Stimulated activated CD4-positive, alpha-beta T cell treated with anti-CD3 and anti-CD28 coated beads, Interleukin-1b, Interleukin-23, amount 100 ng/mL, for 48 hours (primary cell): Measurements from ENCODE around the gene COQ5.

ENCODE experiments used
- DNase-seq: peaks from one replicate; pipeline ENCODE4 v3.0.0-alpha.2; 2020

The COQ5 gene

DNA sequence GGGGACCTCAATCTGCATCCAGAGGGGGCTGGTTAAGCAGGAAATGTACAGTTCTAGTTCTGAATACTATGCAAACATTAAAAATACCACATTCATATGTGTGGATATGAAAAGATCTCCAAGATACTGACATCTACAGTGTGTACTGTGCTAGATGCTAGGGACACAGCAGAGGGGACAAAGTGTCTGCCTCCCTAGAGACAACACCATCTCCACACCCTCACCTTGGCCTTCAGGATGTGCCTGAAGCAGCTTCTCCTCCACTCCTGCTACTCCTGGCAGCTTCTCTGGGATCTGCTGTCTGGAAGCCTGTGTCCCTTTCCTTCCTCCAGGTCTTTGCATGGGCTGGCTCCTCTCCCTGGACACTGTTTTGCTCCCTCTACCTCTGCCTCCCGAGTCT lies 48.7 kb downstream of the COQ5 start:
- DNase-seq: no peak

DNA sequence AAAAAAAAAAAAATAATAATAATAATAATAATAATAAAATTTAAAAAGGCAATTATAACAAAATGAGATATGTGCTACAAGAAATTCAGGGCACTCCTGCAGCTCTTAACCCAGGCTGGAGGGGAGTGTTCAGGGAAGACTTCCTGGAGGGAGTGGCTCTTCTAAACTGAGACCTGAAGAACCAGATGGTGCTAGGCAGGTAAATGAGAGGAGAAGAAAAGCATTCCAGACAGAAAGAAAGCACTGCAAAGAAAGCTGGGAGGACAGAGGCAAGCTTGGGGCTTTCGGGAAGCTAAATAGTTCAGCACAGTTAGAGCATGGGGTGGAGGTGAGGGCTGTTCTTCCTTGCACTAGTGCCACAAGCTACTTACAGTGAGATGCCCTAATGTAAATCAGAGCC lies 49.5 kb downstream of the COQ5 start:
- DNase-seq: no peak

DNA sequence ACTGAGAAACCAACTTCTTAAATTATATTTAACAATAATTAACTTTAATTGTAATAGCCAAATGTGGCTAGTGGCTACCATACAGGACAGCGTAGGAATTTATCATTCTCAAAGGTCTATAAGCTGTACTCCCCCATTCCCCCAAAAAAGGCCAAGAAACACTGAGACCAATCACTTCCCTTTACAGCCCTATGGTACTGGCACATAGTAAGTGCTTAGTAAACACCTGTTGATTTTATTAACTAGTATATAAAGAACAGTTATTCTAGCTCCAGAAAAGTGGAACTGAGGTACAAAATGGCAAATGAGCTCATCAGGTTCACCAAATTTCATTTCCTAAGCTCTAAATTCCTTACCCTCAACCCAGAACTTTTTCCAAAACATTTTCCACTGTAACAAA lies 53.3 kb downstream of the COQ5 start:
- no peak for DNase-seq

DNA sequence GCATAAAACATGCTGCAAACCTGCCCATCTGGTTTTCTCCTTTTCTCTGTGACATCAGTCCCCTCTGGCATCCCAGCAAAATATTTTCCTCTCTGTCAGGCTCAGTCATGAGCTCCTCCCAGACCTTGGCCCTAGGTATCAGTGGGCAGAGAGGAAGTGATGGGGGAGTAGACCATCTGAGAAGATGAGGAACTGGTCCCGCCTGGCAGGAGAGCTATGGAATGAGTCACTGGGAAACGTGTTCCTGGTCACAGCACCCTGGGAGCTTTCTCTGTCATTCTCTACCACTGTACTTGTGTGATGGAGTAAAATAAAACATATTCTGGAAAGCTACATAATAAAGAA lies 54.4 kb downstream of the COQ5 start:
- no peak for DNase-seq

DNA sequence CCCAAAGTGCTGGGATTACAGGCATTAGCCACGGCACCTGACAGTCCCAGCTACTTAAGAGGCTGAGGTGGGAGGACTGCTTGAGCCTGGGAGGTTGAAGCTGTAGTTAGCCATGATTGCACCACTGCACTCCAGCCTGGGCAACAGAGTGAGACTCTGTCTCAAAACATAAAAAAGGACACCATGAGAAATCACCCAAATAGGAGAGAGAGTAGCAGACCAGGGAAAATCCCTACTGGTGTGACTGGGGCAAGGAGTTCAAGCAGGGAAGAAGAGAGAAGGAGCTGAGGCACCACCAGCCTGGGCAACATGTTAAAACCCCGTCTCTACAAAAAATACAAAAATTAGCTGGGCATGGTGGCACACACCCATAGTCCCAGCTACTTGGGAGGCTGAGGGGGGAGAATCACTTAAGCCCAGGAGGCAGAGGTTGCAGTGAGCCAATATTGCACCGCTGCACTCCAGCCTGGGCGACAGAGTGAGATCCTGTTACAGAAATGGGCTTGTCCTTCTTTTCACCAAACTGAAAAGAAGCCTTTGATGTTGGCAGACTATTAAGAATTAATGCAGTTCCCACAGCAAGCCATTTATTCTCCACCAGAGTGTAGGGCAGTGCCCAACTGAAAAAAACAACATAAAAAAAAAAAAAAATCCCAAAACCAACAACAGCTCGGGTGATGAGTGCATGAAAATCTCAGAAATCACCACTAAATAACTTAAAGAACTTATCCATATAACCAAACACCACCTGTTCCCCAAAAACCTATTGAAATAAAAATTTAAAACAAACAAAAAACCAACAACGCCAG lies 54.9 kb downstream of the COQ5 start:
- DNase-seq: no peak

DNA sequence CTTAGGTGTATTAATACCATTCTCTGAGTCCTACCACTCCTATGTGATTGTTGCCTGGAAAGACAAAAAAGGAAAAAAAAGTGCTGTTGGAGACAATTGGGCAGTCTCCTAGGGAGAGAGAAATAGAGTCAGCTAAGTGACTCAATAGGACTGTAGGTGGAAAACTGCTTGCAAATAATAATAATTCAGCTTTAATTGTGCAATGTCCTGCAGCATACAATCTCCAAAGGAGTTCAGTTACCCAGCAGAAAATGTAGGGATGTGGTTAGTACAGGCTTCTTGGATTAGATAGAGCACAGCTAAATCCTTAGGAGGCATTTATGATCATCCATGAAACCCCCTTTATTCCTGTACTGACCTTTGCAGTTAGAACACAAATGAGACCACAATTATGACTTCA lies 56.4 kb downstream of the COQ5 start:
- DNase-seq: no peak

DNA sequence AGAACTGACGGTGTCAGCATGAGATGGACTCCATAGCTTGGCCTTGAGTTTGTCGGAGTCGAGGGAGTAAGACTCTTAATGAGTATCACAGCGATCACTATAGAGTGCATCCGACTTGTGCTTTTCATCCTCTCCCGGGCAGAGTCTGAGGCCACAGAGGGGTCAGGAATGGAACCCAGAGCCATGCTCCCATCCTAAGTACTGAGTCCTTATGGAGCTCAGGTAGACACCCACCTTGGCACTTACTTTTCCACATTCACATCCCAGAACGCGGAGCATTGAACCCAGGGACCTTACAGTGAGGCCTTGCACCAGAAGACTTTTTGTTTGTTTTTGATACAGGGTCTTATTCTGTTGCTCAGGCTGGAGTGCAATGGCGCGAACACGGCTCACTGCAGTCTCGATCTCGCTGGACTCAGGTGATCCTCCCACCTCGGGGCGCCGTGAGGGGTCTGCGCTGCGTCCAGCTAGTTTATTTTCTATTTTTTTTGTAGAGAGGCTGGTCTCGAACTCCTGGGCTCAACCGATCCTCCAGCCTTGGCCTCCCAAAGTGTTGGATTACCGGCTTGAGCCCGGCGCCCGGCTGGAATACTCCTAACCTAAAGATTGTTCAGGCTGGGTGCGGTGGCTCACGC lies 58.7 kb downstream of the COQ5 start:
- no peak for DNase-seq

DNA sequence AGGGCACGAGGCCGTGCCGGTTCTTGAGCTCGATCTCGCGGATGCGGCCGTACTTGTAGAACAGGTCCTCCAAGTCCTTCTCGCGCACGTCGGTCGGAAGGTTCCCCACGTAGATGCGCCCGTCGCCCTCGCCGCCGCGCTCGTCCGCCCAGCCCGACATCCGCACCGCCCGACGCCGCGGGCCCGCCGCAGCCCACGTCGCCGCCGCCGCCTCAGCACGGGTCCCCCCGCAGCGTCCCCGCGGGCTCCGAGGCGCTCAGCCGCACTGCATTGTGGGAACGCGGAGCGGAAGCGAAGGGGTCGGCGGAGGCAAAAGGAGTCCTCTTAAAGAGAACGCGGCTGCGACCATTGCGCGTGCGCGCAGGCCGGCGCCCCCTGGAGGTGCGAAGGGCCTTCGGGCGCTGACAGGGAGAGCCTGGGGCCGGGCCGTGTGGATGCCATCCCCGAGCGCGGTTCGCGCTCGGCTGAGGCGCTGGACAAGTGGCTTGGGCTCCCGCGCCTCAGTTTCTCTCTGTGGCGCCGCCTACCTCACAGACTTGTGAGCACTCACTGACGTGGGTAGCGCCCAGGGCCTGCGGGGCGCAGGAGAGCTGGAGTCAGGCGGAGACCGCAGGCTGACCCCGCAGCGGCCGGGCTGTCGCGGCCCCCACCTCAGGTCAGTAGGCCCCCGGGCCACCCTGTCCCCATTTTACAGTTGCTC lies 59.4 kb downstream of the COQ5 start, which contains the start of gene SRSF9:
TSS of gene SRSF9 (minus strand) at position 299 of the 700 bp plus-strand sequence. CDS start at position 160, 139 bp downstream.
- DNase-seq: peak; percentile 97

DNA sequence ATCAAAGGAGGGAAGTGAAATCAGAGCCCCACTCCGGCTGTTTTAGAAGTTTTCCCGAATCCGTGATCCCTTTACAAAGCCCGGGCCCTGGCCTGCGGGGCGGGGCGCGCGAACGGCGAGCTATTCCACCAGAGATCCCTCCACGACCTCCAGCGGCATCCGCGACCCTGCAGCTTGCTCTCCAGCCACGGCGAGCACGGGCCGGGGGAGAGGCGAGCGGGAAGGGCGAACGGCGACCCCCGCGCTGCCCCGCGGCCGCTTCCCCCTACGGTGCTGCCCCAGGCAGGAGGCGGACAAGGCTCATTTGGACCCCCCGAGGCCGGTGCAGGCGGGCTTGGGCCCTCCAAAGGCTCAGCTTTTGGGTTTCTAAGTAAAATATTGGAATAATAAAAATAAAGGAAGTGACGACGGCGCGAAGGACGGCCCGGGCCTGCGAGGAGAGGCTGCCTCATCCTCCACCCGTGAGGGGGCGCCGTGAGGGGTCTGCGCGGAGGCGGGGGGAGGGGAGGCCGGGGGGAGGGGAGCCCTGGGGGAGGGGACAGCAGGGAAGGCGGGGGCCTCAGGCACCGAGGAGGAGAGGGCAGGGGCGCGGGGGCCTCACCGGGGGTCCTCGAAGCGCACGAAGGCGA lies 60.0 kb downstream of the COQ5 start:
- no peak for DNase-seq

DNA sequence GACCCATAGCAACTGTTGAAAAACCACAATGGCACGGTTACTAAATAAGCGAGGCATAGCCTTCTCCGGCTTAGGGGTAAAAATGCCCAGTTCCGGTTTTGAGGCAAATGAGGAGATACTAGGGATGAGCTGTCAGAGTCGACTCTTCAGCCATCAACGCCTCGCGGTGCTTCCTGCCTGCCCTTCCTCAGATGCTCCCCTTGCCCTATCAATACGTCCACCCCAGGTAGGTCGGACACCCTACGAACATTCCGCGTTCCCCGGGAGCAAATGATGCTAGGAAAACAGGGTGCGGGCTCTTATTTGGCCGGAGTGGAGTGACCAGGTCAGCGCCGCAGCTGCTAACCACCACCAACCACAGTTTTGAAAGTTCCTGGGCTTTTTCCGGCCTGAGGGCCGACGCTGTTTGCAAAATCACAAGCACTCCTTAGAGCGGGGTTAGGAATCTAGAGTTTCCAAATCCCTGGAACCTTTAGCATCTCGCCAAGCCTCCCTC lies 60.6 kb downstream of the COQ5 start:
- DNase-seq: no peak

DNA sequence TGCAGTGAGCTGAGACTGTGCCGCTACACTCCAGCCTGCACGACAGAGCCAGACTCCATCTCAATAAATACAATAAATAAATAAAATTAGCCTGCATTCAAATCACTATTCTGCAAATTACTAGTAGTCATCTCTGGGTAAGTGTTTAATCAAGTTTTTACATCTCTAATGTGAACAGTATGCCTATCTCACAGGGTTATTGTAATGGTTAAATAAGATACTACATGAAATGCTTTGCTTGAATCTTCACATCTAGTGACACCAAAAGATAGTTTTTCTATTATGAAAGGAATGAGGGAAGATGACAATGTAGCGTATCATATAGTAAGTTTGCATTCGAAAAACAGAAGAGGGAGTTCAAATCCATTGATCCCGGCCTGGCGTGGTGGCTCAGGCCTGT lies 61.5 kb downstream of the COQ5 start:
- DNase-seq: no peak

DNA sequence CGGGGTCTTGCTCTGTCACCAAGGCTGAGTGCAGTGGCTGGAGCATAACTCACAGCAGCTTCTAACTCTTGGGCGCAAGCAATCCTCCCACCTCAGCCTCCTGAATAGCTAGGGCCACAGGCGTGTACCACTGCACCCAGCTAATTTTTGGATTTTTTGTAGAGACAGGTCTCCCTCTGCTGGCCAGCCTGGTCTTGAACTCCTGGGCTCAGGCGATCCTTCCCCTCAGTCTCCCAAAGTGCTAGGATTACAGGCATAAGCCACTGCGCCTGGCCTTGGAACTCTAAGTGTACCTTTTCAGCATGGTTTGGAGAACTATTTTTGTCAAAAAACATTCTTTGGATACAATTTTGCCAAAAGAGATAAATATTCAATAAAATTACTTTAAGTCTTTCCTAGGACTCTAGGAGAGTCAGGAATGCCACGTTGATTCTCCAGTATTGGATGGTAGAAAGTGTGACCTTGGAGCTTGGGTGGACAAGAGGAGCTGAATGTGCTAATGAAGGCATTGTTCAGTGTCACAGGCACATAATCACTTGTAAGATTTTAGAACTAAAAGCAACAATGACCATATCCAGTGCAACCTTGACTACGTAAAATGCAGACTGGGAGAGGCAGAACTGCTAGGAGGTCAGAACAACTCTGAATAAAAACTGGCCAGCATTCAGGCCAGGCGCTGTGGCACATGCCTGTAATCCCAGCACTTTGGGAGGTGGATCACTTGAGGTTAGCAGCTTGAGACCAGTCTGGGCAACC lies 62.2 kb downstream of the COQ5 start:
- DNase-seq: peak; percentile 40

DNA sequence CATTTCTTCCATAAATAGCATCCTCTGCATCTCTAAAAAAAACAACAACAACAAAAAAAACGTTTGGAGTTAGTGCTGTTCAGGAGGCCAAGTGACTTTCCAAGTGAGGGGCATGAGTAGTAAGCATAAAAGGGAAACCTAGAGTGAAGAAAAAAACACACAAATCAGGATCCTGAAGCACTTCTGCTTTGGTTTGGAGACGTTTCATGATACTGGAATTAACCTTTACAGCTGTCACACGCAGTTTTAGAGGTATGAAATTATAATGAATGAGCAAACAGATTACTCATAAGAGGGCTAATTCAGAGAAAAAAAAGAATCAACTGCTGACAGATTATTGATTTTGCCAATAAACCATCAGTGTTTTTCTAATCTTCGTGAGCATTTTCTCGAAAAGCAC lies 63.2 kb downstream of the COQ5 start:
- no peak for DNase-seq

DNA sequence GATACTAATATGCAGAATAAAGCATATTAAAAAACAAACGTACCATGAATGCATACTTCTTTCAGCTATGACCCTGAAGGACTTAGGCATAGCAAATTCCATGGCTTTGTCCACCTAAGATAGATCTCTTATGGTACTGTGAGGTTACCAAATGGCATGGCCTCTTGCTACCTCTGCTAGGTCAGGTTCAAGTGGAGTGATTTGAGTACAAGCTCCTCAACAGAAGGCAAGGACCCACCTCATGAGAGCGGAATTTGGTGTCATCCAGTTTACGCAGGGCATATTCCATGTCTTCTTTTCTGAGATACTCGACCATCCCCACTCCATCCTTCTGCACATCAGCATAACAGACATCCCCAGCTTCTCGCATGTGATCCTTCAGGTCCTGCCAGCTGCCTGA lies 65.2 kb downstream of the COQ5 start:
- DNase-seq: no peak

DNA sequence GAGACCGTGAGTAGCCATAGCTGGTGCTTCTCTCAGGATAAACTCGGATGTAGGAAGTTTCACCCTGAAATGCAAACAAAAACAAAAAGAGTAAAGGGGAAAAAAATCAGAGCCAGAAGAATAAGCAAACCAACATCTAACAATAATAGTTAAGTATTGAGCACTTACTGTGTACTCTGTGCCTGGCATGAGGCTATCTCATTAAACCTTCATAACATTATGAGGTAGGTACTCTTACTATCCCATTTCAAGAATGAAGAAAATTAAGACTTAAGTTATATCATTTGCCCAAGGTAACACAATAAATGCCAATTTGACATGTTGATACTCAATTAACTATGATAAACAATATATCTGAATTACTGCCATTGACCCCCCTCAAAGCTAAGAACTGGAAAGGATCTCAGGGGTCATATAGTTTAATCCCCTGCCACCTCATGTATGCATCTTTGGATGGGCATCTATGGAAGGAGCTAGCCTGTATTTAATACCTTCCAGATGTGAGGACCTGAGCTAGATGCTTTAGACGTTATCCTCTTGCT lies 66.8 kb downstream of the COQ5 start:
- DNase-seq: no peak

DNA sequence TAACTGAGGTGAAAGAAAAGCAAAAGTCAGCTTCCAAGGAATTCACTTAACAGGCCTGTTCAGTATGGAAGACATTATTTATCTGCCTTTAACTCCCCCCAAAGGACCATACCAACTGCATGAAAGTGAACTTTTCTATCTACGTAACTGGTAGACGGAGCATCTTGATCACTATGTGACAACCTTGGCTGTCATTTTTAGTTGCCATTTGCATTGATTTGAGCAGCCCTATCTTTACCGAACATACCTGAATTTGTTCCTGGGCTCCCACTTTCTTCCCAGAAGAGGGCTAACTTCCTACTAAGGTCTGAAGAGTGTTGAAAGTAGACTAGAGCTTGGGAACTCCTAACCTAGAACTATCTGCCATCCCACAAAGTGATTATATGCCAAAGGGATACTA lies 68.8 kb downstream of the COQ5 start:
- no peak for DNase-seq

DNA sequence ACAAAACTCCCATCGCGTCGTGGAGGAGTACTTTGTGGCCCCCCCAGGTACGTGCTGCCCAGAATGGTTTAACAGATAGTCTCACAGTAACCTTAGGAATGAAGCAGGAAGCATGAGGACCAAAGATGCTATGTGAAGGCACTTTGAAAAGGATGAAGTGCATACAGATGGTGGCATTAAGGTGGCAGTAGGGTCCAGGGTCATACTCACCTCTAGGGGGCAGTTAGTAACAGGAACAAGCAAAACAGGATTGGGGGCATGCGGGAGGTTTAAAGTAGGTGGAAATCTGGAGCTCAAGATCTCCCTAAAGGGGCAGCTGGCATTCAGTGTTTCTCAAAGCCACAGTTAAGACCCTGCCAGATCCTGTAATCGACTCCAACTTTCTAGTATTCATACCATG lies 71.8 kb downstream of the COQ5 start:
- no peak for DNase-seq

DNA sequence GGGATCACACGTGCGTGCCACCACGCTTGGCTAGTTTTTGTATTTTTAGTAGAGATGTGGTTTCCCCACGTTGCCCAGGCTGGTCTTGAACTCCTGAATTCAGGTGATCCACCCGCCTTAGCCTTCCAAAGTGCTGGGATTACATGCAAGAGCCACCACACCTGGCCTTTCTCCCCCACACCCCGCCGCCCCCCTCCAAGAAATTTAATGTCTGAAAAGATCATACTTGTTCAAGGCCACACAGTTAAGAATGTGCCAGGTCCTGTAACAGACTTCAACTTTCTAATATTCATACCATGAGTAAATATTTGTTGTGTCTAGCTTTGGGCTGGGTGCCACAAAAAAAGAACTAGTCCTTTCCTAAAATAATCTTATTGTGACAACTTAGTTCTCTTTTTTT lies 73.7 kb downstream of the COQ5 start:
- DNase-seq: no peak

DNA sequence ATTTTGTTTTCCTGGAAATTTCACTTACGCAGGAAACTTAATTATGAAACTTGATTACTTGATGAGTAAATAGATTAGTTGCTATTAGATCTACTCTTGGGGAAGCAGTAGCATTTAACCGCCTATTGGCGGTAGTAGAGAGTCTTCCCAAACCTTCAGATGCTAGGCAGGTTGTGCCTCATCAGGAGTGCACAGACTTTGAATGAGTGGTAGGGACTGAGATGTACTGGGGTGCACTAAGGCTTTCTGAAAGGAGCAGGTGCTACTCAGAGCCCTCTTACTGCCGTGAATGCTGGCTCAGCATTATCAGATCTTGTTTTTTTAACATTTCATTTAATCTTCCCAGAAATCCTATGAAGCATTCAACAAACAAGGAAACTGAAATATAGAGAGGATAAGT lies 75.0 kb downstream of the COQ5 start:
- DNase-seq: peak; percentile 35
